Panc1 (cell line): ENCODE data around the gene FAM200A.

Experiments used
- POLR2AphosphoS5 ChIP-seq: IDR thresholded peaks from 2 replicates; pipeline ENCODE4 v1.6.1; 2012; ENCODE audit warnings: mild to moderate bottlenecking, low read depth, low read length, moderate library complexity
- TF ChIP-seq, protein P1 (sequence below), 2 experiments: IDR thresholded peaks; 2 replicates each; pipeline ENCODE4 v1.6.1; 2011 to 2012; ENCODE audit warnings: low read depth in 2 of 2, control low read depth in 1 of 2, low read length in 1 of 2, mild to moderate bottlenecking in 1 of 2, moderate library complexity in 1 of 2; ENCODE audit not compliant: insufficient read depth in 1 of 2

DNA sequence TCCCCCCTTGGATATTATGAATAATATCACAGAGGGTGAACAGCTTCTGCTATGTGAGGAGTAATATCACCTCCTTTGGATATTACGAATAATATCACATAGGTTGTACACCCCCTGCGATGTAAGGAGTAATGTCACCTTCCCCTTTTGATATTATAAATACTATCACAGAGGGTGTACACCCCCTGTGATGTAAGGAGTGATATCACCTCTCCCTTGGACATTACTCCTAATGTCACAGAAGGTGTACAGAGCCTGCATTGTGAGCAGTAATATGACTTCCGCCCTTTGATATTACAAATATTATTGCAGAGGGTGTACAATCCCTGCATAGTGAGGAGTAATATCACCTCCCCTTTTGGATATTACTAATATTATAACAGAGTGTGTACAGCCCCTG is 37.0 kb upstream of the FAM200A start:
- TF ChIP-seq, protein P1, sequence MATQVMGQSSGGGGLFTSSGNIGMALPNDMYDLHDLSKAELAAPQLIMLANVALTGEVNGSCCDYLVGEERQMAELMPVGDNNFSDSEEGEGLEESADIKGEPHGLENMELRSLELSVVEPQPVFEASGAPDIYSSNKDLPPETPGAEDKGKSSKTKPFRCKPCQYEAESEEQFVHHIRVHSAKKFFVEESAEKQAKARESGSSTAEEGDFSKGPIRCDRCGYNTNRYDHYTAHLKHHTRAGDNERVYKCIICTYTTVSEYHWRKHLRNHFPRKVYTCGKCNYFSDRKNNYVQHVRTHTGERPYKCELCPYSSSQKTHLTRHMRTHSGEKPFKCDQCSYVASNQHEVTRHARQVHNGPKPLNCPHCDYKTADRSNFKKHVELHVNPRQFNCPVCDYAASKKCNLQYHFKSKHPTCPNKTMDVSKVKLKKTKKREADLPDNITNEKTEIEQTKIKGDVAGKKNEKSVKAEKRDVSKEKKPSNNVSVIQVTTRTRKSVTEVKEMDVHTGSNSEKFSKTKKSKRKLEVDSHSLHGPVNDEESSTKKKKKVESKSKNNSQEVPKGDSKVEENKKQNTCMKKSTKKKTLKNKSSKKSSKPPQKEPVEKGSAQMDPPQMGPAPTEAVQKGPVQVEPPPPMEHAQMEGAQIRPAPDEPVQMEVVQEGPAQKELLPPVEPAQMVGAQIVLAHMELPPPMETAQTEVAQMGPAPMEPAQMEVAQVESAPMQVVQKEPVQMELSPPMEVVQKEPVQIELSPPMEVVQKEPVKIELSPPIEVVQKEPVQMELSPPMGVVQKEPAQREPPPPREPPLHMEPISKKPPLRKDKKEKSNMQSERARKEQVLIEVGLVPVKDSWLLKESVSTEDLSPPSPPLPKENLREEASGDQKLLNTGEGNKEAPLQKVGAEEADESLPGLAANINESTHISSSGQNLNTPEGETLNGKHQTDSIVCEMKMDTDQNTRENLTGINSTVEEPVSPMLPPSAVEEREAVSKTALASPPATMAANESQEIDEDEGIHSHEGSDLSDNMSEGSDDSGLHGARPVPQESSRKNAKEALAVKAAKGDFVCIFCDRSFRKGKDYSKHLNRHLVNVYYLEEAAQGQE (IDR thresholded peaks at IDR 0.05; ENCODE audit: insufficient read depth in 1 of 2, low read depth in 2 of 2, low read length in 1 of 2): no peak
- TF ChIP-seq POLR2AphosphoS5: no peak
